WTC11 (cell line): ENCODE data around the gene SLC22A9. TPM values are rescaled to one million over a fixed set of nuclear protein-coding genes. Genes with fewer than 3 reads are reported as not detected.

Source experiments
- ATAC-seq: fragments of 200-7000 bp; cut with Tn5 transposase; 2 replicates; pipeline ENCODE4 v1.10.0; 2021; ENCODE audit warnings: mild to moderate bottlenecking, moderate library complexity
- CTCF ChIA-PET: fragments of 300-600 bp; sonication (Branson Sonifier 250); formaldehyde crosslinking; loops from one replicate; lab custom pipeline; 2021; ENCODE audit warnings: antibody characterized with exemption; lab: Charles Lee
- POLR2A ChIA-PET: fragments of 350-600 bp; sonication (Branson Sonifier 250); formaldehyde crosslinking; loops from one replicate; lab custom pipeline; 2021; ENCODE audit warnings: antibody characterized with exemption; lab: Charles Lee
- DNase-seq: peaks from one replicate; pipeline ENCODE4 v3.0.0; 2021; ENCODE audit warnings: low spot score
- H3K27ac Mint-ChIP-seq: 2 replicates; pipeline ENCODE4 v1.8.0; 2021; ENCODE audit warnings: mixed read lengths
- H3K27me3 Mint-ChIP-seq: 2 replicates; pipeline ENCODE4 v1.8.0; 2021; ENCODE audit warnings: low read depth, mild to moderate bottlenecking, moderate library complexity, mixed read lengths
- H3K36me3 Mint-ChIP-seq: 2 replicates; pipeline ENCODE4 v1.8.0; 2021; ENCODE audit warnings: mixed read lengths
- H3K4me1 Mint-ChIP-seq: 2 replicates; pipeline ENCODE4 v1.8.0; 2022; ENCODE audit warnings: mixed read lengths
- H3K4me3 Mint-ChIP-seq: 2 replicates; pipeline ENCODE4 v1.8.0; 2021; ENCODE audit warnings: mild to moderate bottlenecking, moderate library complexity, mixed read lengths
- H3K9me3 Mint-ChIP-seq: 2 replicates; pipeline ENCODE4 v1.8.0; 2021; ENCODE audit warnings: mixed read lengths
- ATF1 ChIP-seq: sonication (generic); formaldehyde crosslinking; IDR thresholded peaks from 2 replicates; pipeline ENCODE4 v1.8.1; 2023; ENCODE audit warnings: mild to moderate bottlenecking, moderate library complexity, missing genetic modification reagents
- ATF3 ChIP-seq: sonication (generic); formaldehyde crosslinking; conservative IDR thresholded peaks from 2 replicates; pipeline ENCODE4 v1.8.1; 2022; ENCODE audit warnings: mild to moderate bottlenecking, missing genetic modification reagents
- CTCF ChIP-seq: fragments of 200-600 bp; IDR thresholded peaks from 2 replicates; pipeline ENCODE4 v1.8.0; 2022; ENCODE audit warnings: antibody characterized with exemption
- ELF4 ChIP-seq: sonication (generic); formaldehyde crosslinking; IDR thresholded peaks from 2 replicates; pipeline ENCODE4 v1.8.1; 2022; ENCODE audit warnings: low read depth, mild to moderate bottlenecking, moderate library complexity, missing genetic modification reagents
- ERG ChIP-seq: fragments of 250-450 bp; sonication (Bioruptor Pico); IDR thresholded peaks from 2 replicates; pipeline ENCODE4 v1.8.0; 2021; ENCODE audit warnings: mild to moderate bottlenecking
- ESRRA ChIP-seq: sonication (generic); formaldehyde crosslinking; IDR thresholded peaks from 2 replicates; pipeline ENCODE4 v1.8.1; 2022; ENCODE audit warnings: mild to moderate bottlenecking, missing genetic modification reagents, borderline replicate concordance
- FOXJ3 ChIP-seq: sonication (generic); formaldehyde crosslinking; IDR thresholded peaks from 2 replicates; pipeline ENCODE4 v1.9.0; 2021; ENCODE audit warnings: missing genetic modification reagents, mild to moderate bottlenecking, borderline replicate concordance
- FOXK1 ChIP-seq: sonication (generic); formaldehyde crosslinking; IDR thresholded peaks from 2 replicates; pipeline ENCODE4 v1.8.0; 2022; ENCODE audit warnings: mild to moderate bottlenecking, moderate library complexity, missing genetic modification reagents
- GABPB1 ChIP-seq: sonication (generic); formaldehyde crosslinking; IDR thresholded peaks from 2 replicates; pipeline ENCODE4 v1.8.1; 2023; ENCODE audit warnings: mild to moderate bottlenecking, missing genetic modification reagents
- HMGA2 ChIP-seq: fragments of 250-450 bp; sonication (Bioruptor Pico); IDR thresholded peaks from 2 replicates; pipeline ENCODE4 v1.4.0; 2021; ENCODE audit warnings: mild to moderate bottlenecking, moderate library complexity
- KAT7 ChIP-seq: sonication (generic); formaldehyde crosslinking; IDR thresholded peaks from 2 replicates; pipeline ENCODE4 v1.8.1; 2023; ENCODE audit warnings: missing genetic modification reagents, mild to moderate bottlenecking, borderline replicate concordance
- MLX ChIP-seq: sonication (generic); formaldehyde crosslinking; IDR thresholded peaks from 2 replicates; pipeline ENCODE4 v1.8.1; 2023; ENCODE audit warnings: mild to moderate bottlenecking, missing genetic modification reagents, moderate library complexity
- NFATC4 ChIP-seq: fragments of 250-450 bp; sonication (Bioruptor Pico); IDR thresholded peaks from 2 replicates; pipeline ENCODE4 v1.9.0; 2021; ENCODE audit warnings: mild to moderate bottlenecking
- PRDM15 ChIP-seq: sonication (generic); formaldehyde crosslinking; IDR thresholded peaks from 2 replicates; pipeline ENCODE4 v1.8.0; 2022; ENCODE audit warnings: missing genetic modification reagents
- PRRX2 ChIP-seq: fragments of 250-450 bp; sonication (Bioruptor Pico); IDR thresholded peaks from 2 replicates; pipeline ENCODE4 v1.8.0; 2021; ENCODE audit warnings: mild to moderate bottlenecking
- SMAD3 ChIP-seq: sonication (generic); formaldehyde crosslinking; IDR thresholded peaks from 2 replicates; pipeline ENCODE4 v1.8.0; 2022; ENCODE audit warnings: missing genetic modification reagents, mild to moderate bottlenecking, borderline replicate concordance
- SOX15 ChIP-seq: fragments of 250-450 bp; sonication (Bioruptor Pico); IDR thresholded peaks from 2 replicates; pipeline ENCODE4 v1.9.0; 2021; ENCODE audit warnings: mild to moderate bottlenecking
- TP53 ChIP-seq: sonication (generic); formaldehyde crosslinking; IDR thresholded peaks from 2 replicates; pipeline ENCODE4 v1.8.1; 2023; ENCODE audit warnings: mild to moderate bottlenecking, missing genetic modification reagents
- ZBTB43 ChIP-seq: sonication (generic); formaldehyde crosslinking; IDR thresholded peaks from 2 replicates; pipeline ENCODE4 v1.8.1; 2023; ENCODE audit warnings: mild to moderate bottlenecking, missing genetic modification reagents
- ZMAT4 ChIP-seq: fragments of 250-450 bp; sonication (Bioruptor Pico); IDR thresholded peaks from 2 replicates; pipeline ENCODE4 v1.9.0; 2021; ENCODE audit warnings: mild to moderate bottlenecking
- ZNF121 ChIP-seq: sonication (generic); formaldehyde crosslinking; IDR thresholded peaks from 2 replicates; pipeline ENCODE4 v1.8.0; 2023; ENCODE audit warnings: missing genetic modification reagents
- ZNF263 ChIP-seq: sonication (generic); formaldehyde crosslinking; IDR thresholded peaks from 2 replicates; pipeline ENCODE4 v1.8.1; 2022; ENCODE audit warnings: low read depth, mild to moderate bottlenecking, moderate library complexity, missing genetic modification reagents
- ZNF423 ChIP-seq: fragments of 250-450 bp; sonication (Bioruptor Pico); IDR thresholded peaks from 2 replicates; pipeline ENCODE4 v2.1.2; 2022; ENCODE audit warnings: mild to moderate bottlenecking, moderate library complexity
- ZNF671 ChIP-seq: fragments of 250-450 bp; sonication (Bioruptor Pico); IDR thresholded peaks from 2 replicates; pipeline ENCODE4 v1.8.0; 2021; ENCODE audit warnings: mild to moderate bottlenecking
- total RNA-seq: library from RNA; stranded (reverse); gene quantifications from 3 replicates; pipeline ENCODE4 v1.2.3, GENCODE V29; 2021

SLC22A9 gene
- total RNA-seq, 1 experiment from 2014 or later = not detected

GRCh38 chr11:63444160-63444559 lies 74.6 kb downstream of the SLC22A9 start (continued):
- TF ChIP-seq ERG (CRISPR knock-in tag) (no peak), ATF3 (CRISPR knock-in tag) (no peak), NFATC4 (no peak), SMAD3 (CRISPR knock-in tag) (no peak), CTCF (no peak), ZNF263 (CRISPR knock-in tag) (no peak), FOXK1 (CRISPR knock-in tag) (no peak)

- DNase-seq = no peak
- peaks cover 44% of the 10 kb centered on the region for H3K9me3 Mint-ChIP-seq
- H3K4me1 Mint-ChIP-seq = peaks cover 35% of the 10 kb centered on the region
- peaks cover 24% of the 10 kb centered on the region for H3K36me3 Mint-ChIP-seq
- no peak for TF ChIP-seq ZMAT4 (CRISPR knock-in tag)
- TF ChIP-seq PRDM15 = no peak
- no peak for TF ChIP-seq KAT7 (CRISPR knock-in tag)
- TF ChIP-seq TP53 (CRISPR knock-in tag) = no peak
- TF ChIP-seq ZNF121 (CRISPR knock-in tag) = no peak
- TF ChIP-seq SOX15 (CRISPR knock-in tag) = no peak
- no peak for TF ChIP-seq PRRX2 (CRISPR knock-in tag)
- no peak for TF ChIP-seq GABPB1 (CRISPR knock-in tag)
- TF ChIP-seq HMGA2 (CRISPR knock-in tag) = no peak
- TF ChIP-seq ELF4 = no peak
- no peak for TF ChIP-seq ESRRA (CRISPR knock-in tag)
- TF ChIP-seq FOXJ3 (CRISPR knock-in tag) = no peak
- no peak for TF ChIP-seq MLX (CRISPR knock-in tag)
- no peak for TF ChIP-seq SMAD3 (CRISPR knock-in tag)
- TF ChIP-seq ZNF423 (CRISPR knock-in tag) = no peak
- TF ChIP-seq ATF1 (CRISPR knock-in tag) = no peak
- no peak for TF ChIP-seq ZBTB43
- no peak for TF ChIP-seq ZNF671 (CRISPR knock-in tag)
- TF ChIP-seq, all 79 proteins: peak for 0
- POLR2A ChIA-PET = no interaction called here
- no peak overlapping the region for H3K27ac Mint-ChIP-seq
- H3K27me3 Mint-ChIP-seq = peaks cover 2% of the 10 kb centered on the region; the same call in 1 of the 2 replicates
- no peak overlapping the region for H3K4me3 Mint-ChIP-seq
- ATAC-seq = no peak
- CTCF ChIA-PET = no interaction called here
Observed at GRCh38 chr11:63445118-63445517, 75.5 kb downstream of the SLC22A9 start.
